GM21723 (cell line): Measurements from ENCODE around the gene PLEKHA7.
A peak's percentile ranks its signal among the peaks of the same experiment; 100 is the strongest.
"Not testable (repeated sequence)": the region's sequence is repeated elsewhere in the genome, so short reads cannot be mapped to it uniquely, and the experiment has no call there.

Experiments used
- ATAC-seq: cut with Tn5 transposase; IDR thresholded peaks from one replicate; pipeline ENCODE4 v1.9.1; 2021; ENCODE audit warnings: mild to moderate bottlenecking, moderate library complexity; ENCODE audit not compliant: unreplicated experiment

The PLEKHA7 gene

DNA sequence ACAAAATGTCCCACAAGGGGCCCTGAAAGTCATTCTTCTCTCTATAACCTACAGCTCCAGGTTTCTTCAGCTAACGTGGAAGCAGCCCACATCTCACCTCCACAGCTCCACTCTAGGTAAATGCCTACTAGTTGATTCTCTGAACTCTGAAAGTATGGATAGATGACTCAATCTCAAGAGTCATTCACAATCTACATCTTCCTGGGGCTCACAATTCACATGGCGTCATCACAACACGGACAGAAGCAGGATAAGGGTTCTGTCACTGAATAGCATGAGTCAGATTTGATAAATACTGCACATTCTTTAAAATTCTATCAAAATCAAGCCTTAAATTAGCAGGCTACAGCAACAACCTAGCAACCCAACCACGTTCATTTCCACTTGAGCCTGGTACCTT, 96.3 kb downstream of the PLEKHA7 start:
- ATAC-seq, result no peak

DNA sequence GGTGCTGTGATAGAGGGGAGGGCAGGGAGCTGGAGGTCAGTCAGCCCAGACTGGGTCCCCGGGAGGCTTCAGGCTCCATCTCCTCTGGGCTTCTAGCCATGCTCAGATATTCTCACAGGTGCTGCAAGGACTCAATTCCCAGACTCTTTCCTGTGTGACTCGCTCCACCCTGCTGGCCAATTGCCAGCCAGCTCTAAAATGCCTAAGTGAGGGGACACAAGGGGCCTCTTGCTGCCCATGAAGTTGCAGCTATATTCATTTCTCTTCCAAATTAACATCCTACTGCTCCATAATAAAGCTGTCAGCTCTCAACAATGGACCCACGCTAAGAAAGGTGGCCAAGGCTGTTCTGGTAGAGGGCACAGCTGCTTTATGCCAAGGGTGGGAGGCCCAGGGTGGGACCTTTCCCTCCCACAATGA, 101.5 kb downstream of the PLEKHA7 start:
- no peak for ATAC-seq

- no peak for ATAC-seq
Observed at GRCh38 chr11:16911658-16912057, 102.6 kb downstream of the PLEKHA7 start.

DNA sequence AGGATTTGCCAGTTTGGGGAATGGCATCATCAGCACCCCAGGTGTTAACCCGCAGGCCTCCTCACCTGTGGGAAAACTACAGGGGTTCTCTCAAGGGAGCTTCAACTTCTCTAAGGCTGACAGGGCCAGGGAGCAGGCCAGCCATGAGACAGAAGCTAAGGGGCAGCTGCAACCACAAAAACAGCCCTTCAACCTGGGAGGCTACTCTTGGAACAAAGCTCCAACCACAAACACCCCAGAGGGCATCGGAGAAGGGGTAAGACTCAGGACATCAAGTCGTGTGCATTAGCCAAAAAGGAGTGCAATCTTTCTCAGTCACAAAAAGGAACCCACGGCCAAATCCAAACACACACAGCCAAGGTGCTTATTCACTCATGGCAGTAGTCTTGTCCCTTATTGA, 103.0 kb downstream of the PLEKHA7 start:
- no peak for ATAC-seq

GRCh38 chr11:16909359-16910035, 104.7 kb downstream of the PLEKHA7 start:
- ATAC-seq, result peak; percentile 86

- ATAC-seq, result no peak
Observed at GRCh38 chr11:16905375-16905774, 108.8 kb downstream of the PLEKHA7 start.

DNA sequence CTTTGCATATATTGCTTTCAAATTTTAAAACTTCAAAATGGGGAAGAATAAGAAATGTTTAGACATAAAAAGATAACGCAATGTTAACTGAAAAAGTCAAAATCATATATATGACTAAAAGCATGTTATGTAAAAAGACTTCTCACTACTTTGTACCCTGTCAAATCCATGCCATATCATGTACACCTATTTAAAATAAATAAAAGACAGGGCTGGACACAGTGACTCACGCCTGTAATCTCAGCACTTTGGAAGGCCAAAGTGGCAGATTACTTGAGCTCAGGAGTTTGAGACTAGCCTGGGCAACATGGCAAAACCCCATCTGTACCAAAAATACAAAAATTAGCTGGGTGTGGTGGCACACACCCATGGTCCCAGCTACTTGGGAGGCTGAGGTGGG, 109.5 kb downstream of the PLEKHA7 start:
- not testable (repeated sequence) for ATAC-seq

DNA sequence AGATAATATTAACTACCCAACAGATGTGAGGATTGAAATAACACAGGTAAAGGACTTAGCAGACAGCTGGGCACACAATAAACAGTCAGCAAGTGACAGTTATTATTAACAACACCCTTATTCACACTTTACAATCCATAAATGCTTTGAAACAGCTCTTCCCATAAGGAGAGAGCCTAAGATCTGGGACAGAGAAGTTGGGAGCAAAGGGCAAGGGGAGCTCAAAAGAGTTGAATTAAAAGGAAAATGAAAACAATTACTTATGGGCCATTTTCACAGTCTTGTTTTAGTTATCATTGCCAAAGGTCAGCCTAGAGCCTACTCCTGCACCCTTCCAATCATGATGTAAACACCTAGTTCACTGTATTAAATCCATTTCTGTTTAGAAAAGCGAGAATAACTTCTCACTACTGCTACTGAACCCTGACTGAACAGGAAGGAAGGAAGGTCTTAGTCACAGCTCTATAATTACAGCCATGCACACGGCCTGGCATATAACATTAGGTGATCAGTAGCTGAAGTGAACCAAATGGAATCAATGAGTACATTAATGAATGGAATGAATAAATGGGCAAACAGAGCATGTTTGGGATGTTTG, 111.3 kb downstream of the PLEKHA7 start:
- ATAC-seq, result peak; percentile 78

DNA sequence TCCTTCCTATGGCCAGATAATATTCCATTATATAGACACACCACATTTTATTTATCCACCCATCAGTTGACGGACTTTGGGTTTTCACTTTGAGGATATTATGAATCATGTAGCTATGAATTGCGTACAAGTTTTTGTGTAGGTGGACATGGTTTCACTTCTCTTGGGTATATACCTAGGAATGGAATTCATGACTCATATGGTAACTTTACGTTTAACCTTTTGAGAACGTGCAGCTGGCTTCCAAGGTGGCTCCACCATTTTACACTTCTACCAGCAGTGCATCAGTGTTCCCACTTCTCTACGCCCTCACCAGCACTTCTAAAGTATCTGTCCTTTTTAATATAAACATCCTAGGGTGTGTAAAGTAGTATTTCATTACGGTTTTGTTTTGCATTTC, 112.0 kb downstream of the PLEKHA7 start:
- ATAC-seq, result peak; percentile 82

DNA sequence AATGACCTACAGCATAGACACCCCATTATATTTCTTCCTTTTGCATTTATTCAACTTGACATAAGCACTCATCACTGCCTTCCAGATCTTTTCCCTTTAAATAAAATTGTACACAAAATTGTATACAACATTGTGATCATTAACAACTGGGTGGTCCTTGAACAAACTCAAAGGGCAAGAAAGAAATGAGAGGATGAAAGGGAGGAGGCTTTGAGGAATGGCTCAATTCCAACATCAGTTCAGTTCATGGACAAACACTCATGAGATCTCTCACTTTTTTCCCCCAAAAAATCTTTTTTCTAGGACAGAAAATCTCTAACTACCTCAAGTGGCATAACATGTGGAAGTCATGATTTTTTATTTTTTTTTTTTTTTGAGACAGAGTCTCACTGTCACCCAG, 113.7 kb downstream of the PLEKHA7 start:
- ATAC-seq, result no peak

DNA sequence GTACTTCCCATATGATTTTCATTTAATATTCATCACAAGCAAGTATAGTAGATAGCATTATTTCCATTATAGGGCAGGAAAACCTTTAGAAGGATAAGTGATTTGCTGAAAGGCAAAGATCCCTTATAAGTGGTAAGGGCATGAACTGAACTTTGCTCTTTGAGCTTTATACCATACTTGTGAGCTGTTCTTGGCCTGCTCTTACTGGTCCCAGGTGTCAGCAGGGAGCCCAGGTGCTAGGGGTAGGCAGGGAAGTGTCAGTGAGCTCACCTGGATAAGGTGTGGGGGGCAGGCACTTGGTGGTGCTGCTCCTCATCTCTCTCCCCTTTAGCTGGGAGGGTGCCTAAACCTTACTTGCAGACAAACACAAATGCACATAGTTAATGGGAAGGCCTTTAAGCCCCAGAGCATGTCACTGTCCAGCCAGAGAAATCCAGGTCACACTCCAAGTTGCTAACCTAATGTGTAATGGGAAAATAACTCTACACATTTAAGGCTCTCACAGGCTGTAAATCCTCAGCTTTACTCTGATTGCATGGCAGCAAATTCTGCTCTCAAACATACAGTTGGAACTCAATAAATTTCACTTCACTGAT, 114.4 kb downstream of the PLEKHA7 start:
- ATAC-seq, result no peak

DNA sequence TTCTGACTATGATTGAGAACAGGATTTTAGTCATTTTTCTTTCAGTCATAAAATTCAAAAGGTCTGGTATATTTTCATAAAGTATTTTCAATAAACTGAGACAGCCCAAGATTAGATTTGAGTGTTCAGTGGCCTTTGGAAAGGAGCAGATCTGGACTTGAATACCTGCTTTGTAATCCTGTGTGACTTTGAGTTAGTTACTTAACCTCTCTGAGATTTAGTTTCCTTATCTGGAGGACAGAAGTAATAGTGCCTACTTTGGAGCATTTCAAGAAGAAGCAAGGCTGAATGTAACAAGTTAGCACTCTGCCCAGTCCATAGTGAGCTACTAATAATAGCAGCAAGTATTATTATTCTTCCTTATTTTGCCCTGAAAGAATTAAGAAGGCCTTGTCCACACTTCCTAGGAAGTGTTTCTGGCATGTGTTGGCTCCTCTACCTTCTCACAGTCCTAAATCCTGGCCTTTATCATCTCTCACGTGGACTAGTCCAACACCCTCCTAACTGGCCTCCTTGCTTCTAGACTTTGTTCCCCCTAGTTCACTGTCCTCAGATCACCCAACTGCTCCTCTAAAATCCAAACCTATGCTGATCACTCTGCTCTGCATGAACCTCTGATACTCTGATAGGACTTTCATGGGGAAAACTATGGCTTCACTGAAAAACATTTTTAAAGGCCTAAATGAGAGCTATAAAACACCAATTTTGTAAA, 115.8 kb downstream of the PLEKHA7 start:
- ATAC-seq, result no peak

DNA sequence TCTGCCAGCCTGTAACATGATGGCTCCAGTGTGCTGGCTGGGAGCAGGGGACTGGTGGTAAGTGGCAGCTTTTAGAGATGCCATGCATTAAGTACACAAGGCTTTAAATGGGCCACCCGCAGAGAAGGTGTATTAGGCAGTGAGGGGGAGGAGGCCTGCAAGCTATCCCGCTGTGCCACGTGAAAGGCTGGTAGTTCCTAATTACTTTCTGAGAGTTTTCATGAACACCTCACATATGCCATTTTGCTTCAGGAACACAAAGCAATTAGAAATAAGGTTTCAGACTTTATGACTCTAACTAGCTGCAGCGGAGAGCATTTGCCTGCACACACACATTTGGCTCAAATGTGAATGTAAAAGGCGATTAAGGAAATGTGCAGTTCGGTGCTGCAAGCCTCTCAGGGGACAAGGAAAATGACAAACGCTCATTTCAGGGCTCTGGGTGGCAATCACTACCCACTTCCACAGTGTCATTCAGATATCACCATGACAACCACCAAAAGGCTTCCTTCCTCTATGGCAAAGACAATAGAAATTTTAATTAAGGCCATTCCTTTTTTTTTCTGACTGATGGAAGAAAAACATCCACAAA, 116.6 kb downstream of the PLEKHA7 start:
- ATAC-seq, result no peak

GRCh38 chr11:16896729-16897469, 117.3 kb downstream of the PLEKHA7 start:
- ATAC-seq, result no peak

DNA sequence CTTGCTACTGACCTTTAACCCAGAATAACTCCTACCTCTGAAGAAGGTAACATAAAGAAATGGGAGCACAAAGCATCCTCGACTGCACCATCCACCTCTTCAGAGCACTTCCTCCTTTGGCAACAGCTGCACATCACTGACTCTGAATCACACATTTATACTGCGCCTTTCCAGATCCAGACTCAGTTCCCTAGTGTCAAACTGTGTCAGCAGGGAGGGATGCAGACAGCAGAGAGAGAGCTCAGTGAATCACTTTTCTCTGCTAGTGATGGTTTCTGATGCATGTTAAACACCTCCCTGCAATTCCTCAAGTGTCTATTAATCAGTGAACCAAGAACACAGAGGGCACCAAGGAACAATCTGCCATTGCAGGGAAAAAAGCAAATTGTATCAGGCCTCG, 118.9 kb downstream of the PLEKHA7 start:
- ATAC-seq, result no peak

DNA sequence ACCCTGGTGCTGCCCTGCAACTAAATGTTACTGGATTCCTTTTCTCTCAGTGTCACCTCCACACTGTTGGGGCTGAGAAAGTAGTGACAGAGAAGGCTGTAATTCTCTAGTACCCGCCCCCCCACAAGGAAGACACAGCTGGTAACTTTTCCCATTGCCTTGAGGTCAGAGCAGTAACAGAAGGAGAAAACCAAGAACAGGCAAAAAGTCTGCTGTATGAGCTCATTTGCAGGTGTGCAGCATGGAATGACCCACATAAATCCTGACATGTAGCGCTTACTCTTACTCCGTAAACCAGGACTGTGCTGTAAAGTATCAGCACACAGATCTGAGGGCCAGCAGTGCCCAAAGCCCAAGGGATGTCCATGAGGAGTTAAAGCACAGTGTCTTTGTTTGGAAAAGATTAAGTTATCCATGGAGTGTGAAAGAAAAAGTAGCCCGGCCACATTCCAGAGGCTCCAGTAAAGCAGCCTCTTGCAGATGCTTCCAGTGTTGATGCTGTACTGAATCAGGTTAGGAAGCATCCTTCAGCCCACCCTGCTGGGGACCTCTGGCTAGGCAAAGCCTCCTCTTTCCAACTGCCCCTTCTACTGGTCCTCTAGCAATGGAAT, 120.7 kb downstream of the PLEKHA7 start:
- no peak for ATAC-seq

DNA sequence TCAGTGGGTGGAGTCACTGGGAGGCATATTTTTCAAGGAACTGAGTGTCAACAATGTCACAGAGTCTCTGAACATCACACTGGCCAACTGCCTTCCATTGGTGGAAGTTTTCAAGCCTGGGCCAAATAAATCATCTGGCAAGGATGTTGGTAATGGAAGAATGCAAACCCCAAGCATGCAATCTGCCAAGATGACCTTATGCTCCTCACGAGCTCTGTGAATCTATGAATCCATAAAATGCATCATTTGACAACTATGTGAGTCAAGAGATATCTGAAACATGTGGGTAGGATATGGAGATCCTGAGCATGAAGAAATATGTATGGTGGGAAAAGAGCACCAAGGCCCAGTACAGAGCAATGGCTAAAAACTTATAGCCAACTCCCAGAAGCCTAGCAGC, 122.2 kb downstream of the PLEKHA7 start:
- no peak for ATAC-seq

DNA sequence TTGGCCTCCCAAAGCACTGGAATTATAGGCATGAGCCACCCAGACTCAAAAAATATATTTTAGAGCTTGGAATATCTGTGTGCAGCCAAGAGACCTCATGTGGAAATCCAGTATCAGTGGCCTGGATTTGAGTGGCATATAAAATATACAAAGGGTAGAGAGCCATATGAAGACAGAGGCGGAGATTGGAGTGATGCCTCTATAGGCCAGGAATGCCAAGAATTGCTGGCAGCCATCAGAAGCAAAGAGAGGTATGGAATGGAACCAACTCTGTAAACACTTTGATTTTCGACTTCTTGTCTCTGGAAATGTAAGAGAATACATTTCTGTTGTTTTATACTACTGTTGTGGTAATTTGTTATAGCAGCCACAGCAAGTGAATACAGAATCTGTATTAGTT, 123.0 kb downstream of the PLEKHA7 start:
- ATAC-seq, result no peak

DNA sequence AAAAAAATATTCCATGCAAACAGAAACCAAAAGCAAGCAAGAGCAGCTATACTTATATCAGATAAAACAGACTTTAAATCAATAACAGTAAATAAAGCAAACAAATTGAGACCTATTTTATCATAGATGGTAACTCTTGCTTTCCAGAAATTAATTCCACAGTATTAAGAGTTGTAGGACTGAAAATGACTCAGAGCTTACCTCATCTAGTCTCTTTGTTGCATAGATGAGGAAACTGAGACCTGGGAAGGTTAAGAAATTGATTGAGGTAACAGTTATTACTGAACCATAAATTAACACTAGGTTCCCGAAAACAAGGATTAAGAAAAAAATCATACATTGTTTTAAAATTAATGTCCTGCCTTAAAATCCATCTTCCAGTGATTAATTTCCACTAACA, 123.8 kb downstream of the PLEKHA7 start:
- ATAC-seq, result no peak

- ATAC-seq, result no peak
Observed at GRCh38 chr11:16889905-16890304, 124.3 kb downstream of the PLEKHA7 start.
